A673 (cell line): ENCODE data around the gene OR14I1. TPM values are rescaled to one million over a fixed set of nuclear protein-coding genes. Genes with fewer than 3 reads are reported as not detected.

Experiments used
- BruUV-seq: library from RNA; stranded (reverse); fragments of 400-500 nt; replicated peaks from 2 replicates; lab custom pipeline; 2021; lab: Mats Ljungman, UMichigan
- CTCF ChIA-PET: fragments of 300-600 bp; sonication (Branson Sonifier 250); formaldehyde crosslinking; loops from one replicate; lab custom pipeline; 2022; ENCODE audit warnings: antibody characterized with exemption; lab: Charles Lee
- POLR2A ChIA-PET: fragments of 300-600 bp; sonication (Branson Sonifier 250); formaldehyde crosslinking; loops from one replicate; lab custom pipeline; 2022; ENCODE audit warnings: antibody characterized with exemption; ENCODE audit not compliant: low non-redundant PET; lab: Charles Lee
- DNase-seq: peaks from one replicate; pipeline ENCODE4 v3.0.0-alpha.2; 2015; ENCODE audit warnings: low spot score
- H3K27ac ChIP-seq: fragments of 200-600 bp; sonication (generic); 2 replicates; pipeline ENCODE4 v1.5.1; 2016; ENCODE audit warnings: mixed run types, low read depth, mild to moderate bottlenecking, mixed read lengths, antibody characterized with exemption, low read length; ENCODE audit not compliant: poor library complexity, severe bottlenecking
- H3K27me3 ChIP-seq: fragments of 200-600 bp; sonication (generic); replicated peaks from 2 replicates; pipeline ENCODE4 v1.6.1; 2017; ENCODE audit warnings: mixed run types, low read depth, mild to moderate bottlenecking, mixed read lengths, antibody characterized with exemption, low read length; ENCODE audit not compliant: insufficient read depth, poor library complexity
- H3K36me3 ChIP-seq: fragments of 200-600 bp; sonication (generic); 2 replicates; pipeline ENCODE4 v1.6.1; 2016; ENCODE audit warnings: mixed run types, mild to moderate bottlenecking, mixed read lengths, antibody characterized with exemption, low read length; ENCODE audit not compliant: insufficient read depth, poor library complexity, severe bottlenecking
- H3K4me1 ChIP-seq: fragments of 200-600 bp; sonication (generic); 2 replicates; pipeline ENCODE4 v1.6.1; 2017; ENCODE audit warnings: mixed run types, mild to moderate bottlenecking, mixed read lengths, antibody characterized with exemption, low read length; ENCODE audit not compliant: insufficient read depth, poor library complexity, severe bottlenecking
- H3K4me3 ChIP-seq: fragments of 200-600 bp; sonication (generic); 2 replicates; pipeline ENCODE4 v1.5.1; 2016; ENCODE audit warnings: low read depth, mixed run types, mild to moderate bottlenecking, mixed read lengths, low read length; ENCODE audit not compliant: poor library complexity, severe bottlenecking
- H3K9me3 ChIP-seq: fragments of 200-600 bp; sonication (generic); 2 replicates; pipeline ENCODE4 v1.6.1; 2016; ENCODE audit warnings: mixed run types, low read depth, mild to moderate bottlenecking, mixed read lengths, antibody characterized with exemption, low read length; ENCODE audit not compliant: poor library complexity, severe bottlenecking
- EZH2 ChIP-seq: fragments of 200-600 bp; sonication (generic); IDR thresholded peaks from 2 replicates; pipeline ENCODE4 v1.6.1; 2017; ENCODE audit warnings: borderline replicate concordance, low read depth, mild to moderate bottlenecking, mixed read lengths, antibody characterized with exemption, low read length; ENCODE audit not compliant: poor library complexity, severe bottlenecking
- intact Hi-C: fragments of 100-400 bp; cut with micrococcal nuclease; formaldehyde crosslinking; loops from one replicate; pipeline ENCODE4 v1.10.0; 2022; ENCODE audit not compliant: unreplicated experiment
- total RNA-seq: library from RNA; stranded (reverse); gene quantifications from 2 replicates; pipeline ENCODE4 v1.2.3, GENCODE V29; 2021
- TF ChIP-seq, protein P1 (sequence below): fragments of 300-800, 200-600 bp; sonication (generic); conservative IDR thresholded peaks from 2 replicates; pipeline ENCODE4 v1.5.1; 2017; ENCODE audit warnings: low read depth, mild to moderate bottlenecking, antibody characterized with exemption, low read length, moderate library complexity, mixed read lengths

OR14I1 gene
- total RNA-seq, 1 experiment from 2014 or later: not detected

DNA sequence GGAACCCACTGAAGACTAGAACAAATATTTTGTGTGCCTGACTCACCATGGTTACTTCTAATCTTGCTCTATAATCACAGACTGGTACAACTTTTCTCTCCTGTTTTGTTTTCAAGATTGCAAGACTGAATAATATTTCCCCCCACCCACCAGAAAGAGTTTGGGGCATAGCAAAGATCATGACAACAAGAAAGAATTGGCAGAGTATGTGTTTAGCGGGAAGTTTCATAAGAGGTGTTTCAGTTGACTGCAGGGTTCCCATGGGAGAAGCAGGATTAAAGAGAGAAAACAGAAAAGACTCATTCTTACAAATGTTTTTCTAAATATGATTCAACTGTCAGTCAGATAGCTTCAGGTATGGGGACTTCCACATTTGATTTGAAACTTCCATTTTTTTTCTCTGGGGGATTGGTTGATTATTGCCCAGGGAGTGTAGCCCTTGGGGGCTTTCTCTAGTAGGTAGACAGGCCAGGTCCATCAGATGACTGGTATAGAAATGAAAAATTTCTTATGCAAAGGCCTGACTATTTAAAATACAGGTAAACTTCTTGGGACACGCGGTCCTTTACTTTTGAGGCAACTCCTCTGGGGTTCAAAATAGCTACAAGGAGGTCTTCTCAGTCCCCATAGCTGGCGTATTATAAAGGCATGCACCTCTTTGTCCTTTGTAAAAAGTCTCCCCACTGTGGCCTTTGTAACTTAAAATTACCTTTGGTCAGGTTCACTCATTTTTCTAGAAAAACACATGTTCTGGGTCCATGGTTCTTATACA is 13.9 kb downstream of the OR14I1 start:
- Histone ChIP-seq H3K27me3 (peaks cover 8% of the 10 kb centered on the region), H3K4me3 (no peak overlapping the region), H3K36me3 (no peaks in the 10 kb centered on the region), H3K9me3 (no peaks in the 10 kb centered on the region), H3K4me1 (no peaks in the 10 kb centered on the region), H3K27ac (no peak overlapping the region)
- intact Hi-C loops: no loop called here
- ChIA-PET POLR2A (no interaction called here), CTCF (no interaction called here)
- BruUV-seq: no TSS peak
- DNase-seq: no peak
- TF ChIP-seq, protein P1, sequence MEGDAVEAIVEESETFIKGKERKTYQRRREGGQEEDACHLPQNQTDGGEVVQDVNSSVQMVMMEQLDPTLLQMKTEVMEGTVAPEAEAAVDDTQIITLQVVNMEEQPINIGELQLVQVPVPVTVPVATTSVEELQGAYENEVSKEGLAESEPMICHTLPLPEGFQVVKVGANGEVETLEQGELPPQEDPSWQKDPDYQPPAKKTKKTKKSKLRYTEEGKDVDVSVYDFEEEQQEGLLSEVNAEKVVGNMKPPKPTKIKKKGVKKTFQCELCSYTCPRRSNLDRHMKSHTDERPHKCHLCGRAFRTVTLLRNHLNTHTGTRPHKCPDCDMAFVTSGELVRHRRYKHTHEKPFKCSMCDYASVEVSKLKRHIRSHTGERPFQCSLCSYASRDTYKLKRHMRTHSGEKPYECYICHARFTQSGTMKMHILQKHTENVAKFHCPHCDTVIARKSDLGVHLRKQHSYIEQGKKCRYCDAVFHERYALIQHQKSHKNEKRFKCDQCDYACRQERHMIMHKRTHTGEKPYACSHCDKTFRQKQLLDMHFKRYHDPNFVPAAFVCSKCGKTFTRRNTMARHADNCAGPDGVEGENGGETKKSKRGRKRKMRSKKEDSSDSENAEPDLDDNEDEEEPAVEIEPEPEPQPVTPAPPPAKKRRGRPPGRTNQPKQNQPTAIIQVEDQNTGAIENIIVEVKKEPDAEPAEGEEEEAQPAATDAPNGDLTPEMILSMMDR: no peak
- no peak for TF ChIP-seq EZH2

- DNase-seq: peak; percentile 55
- H3K4me3 ChIP-seq: no peak overlapping the region
- TF ChIP-seq, protein P1: peak; percentile 48
- TF ChIP-seq EZH2: no peak
- peaks cover 18% of the 10 kb centered on the region for H3K27me3 ChIP-seq
- POLR2A ChIA-PET: no interaction called here
- BruUV-seq: no TSS peak
- H3K9me3 ChIP-seq: no peaks in the 10 kb centered on the region
- no peaks in the 10 kb centered on the region for H3K4me1 ChIP-seq
- no peaks in the 10 kb centered on the region for H3K36me3 ChIP-seq
- CTCF ChIA-PET: no interaction called here
- H3K27ac ChIP-seq: no peak overlapping the region
- intact Hi-C loops: loop anchor here (2.0 kb wide), 1 partner anchor 64 kb away; no protein-coding TSS in a partner anchor
Measured at GRCh38 chr1:248686815-248687214, 15.8 kb downstream of the OR14I1 start.

DNA sequence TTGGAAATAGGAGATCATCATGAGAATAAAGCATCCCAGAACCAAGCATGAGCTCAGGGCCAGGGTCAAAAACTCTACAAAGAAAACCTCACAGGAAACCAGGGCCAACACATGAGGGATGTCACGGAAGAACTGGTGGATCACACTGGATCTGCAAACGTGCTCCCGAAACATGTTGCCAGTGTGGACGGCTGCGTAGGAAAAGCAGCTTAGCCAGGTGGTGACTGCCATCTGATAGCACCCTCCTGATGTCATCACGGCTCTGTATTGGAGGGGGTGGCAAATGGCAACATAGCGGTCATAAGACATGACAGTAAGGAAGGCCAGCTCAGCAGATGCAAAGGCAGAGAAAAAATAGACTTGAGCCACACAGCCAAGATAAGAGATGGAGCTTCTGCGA is 20.9 kb downstream of the OR14I1 start:
- ChIA-PET CTCF (no interaction called here), POLR2A (no interaction called here)
- BruUV-seq: no TSS peak
- H3K27ac ChIP-seq: no peak overlapping the region
- DNase-seq: no peak
- H3K9me3 ChIP-seq: no peaks in the 10 kb centered on the region
- no peaks in the 10 kb centered on the region for H3K36me3 ChIP-seq
- intact Hi-C loops: no loop called here
- no peak overlapping the region for H3K4me3 ChIP-seq
- no peaks in the 10 kb centered on the region for H3K4me1 ChIP-seq
- H3K27me3 ChIP-seq: peaks cover 16% of the 10 kb centered on the region
- TF ChIP-seq, protein P1: no peak
